KMS-11 (cell line): ENCODE data around the gene FANCI.

Source experiments
- H2AFZ ChIP-seq: fragments of 200-600 bp; sonication (generic); 2 replicates; pipeline ENCODE4 v1.6.1; 2016; ENCODE audit warnings: antibody characterized with exemption, mixed run types, low read depth
- H3K27ac ChIP-seq: fragments of 200-600 bp; sonication (generic); 2 replicates; pipeline ENCODE4 v1.6.1; 2016; ENCODE audit warnings: mild to moderate bottlenecking, mixed run types
- H3K27me3 ChIP-seq: fragments of 200-600 bp; sonication (generic); 2 replicates; pipeline ENCODE4 v1.6.1; 2017; ENCODE audit warnings: mild to moderate bottlenecking, low read depth, mixed run types, moderate library complexity; ENCODE audit not compliant: insufficient read depth
- H3K36me3 ChIP-seq: fragments of 200-600 bp; sonication (generic); 2 replicates; pipeline ENCODE4 v1.6.1; 2017; ENCODE audit warnings: mild to moderate bottlenecking, mixed run types; ENCODE audit not compliant: insufficient read depth
- H3K4me1 ChIP-seq: fragments of 200-600 bp; sonication (generic); 2 replicates; pipeline ENCODE4 v1.6.1; 2016; ENCODE audit warnings: mild to moderate bottlenecking, low read depth, mixed run types; ENCODE audit not compliant: poor library complexity, severe bottlenecking
- H3K4me2 ChIP-seq: fragments of 200-600 bp; sonication (generic); 2 replicates; pipeline ENCODE4 v1.7.0; 2016; ENCODE audit warnings: mild to moderate bottlenecking, mixed run types
- H3K4me3 ChIP-seq: fragments of 200-600 bp; sonication (generic); IDR thresholded peaks from 2 replicates; pipeline ENCODE4 v1.6.1; 2017; ENCODE audit warnings: low read depth, low read length, mixed read lengths; ENCODE audit not compliant: insufficient read depth
- H3K79me2 ChIP-seq: fragments of 200-600 bp; sonication (generic); 2 replicates; pipeline ENCODE4 v1.6.1; 2016; ENCODE audit warnings: low read depth, mixed run types; ENCODE audit not compliant: insufficient read depth
- H3K9ac ChIP-seq: fragments of 200-600 bp; sonication (generic); 2 replicates; pipeline ENCODE4 v1.6.1; 2016; ENCODE audit warnings: mild to moderate bottlenecking, mixed run types
- H4K20me1 ChIP-seq: fragments of 200-600 bp; sonication (generic); 2 replicates; pipeline ENCODE4 v1.6.1; 2016; ENCODE audit warnings: mild to moderate bottlenecking, mixed run types; ENCODE audit not compliant: insufficient read depth
- TF ChIP-seq, protein P1 (sequence below): fragments of 200-600 bp; sonication (generic); conservative IDR thresholded peaks from 2 replicates; pipeline ENCODE4 v1.6.1; 2017; ENCODE audit warnings: low read depth, mild to moderate bottlenecking, antibody characterized with exemption, low read length, moderate library complexity, mixed read lengths

Gene FANCI

DNA sequence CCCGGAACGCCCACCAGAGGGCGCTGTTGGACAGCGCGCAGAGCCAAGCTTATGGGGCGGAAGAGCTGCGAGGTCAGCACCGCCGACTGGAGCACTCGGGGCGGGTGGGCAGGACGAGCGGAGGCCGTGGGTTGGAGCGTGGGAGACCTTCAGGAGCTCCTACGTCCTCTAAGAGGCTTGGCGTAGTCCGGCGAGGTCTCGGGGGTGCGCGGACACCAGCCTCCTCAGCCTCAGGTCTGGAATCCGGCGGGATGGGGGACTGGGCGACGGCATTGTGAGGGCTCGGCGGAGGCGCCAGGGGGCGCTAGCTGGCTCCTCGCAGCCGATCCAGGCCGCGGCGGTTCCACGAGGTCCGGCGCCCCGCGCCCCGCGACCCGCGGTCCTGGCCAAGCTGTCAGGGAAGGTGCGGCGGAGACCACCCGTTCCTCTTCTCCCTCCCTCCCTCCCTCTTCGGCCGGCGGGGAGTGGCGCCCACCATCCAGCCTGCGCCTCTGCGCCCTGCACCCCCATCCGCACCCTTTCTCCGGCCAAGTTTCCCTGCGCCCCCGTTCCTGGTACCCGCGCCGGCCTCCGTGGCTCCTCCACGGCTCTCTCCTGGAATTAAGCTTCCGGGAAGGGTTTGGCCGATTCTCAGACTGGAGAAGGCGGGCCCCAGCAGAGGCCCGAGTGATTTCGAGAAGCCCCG, 115.1 kb downstream of the FANCI start:
- TF ChIP-seq, protein P1, sequence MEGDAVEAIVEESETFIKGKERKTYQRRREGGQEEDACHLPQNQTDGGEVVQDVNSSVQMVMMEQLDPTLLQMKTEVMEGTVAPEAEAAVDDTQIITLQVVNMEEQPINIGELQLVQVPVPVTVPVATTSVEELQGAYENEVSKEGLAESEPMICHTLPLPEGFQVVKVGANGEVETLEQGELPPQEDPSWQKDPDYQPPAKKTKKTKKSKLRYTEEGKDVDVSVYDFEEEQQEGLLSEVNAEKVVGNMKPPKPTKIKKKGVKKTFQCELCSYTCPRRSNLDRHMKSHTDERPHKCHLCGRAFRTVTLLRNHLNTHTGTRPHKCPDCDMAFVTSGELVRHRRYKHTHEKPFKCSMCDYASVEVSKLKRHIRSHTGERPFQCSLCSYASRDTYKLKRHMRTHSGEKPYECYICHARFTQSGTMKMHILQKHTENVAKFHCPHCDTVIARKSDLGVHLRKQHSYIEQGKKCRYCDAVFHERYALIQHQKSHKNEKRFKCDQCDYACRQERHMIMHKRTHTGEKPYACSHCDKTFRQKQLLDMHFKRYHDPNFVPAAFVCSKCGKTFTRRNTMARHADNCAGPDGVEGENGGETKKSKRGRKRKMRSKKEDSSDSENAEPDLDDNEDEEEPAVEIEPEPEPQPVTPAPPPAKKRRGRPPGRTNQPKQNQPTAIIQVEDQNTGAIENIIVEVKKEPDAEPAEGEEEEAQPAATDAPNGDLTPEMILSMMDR: peak; percentile 97
- no peak overlapping the region for H3K27ac ChIP-seq
- no peak overlapping the region for H3K4me3 ChIP-seq
- peaks cover 5% of the 10 kb centered on the region for H3K4me1 ChIP-seq
- H3K27me3 ChIP-seq: peaks cover 72% of the 10 kb centered on the region
- no peaks in the 10 kb centered on the region for H4K20me1 ChIP-seq
- H3K36me3 ChIP-seq: no peaks in the 10 kb centered on the region
- peak overlapping the region; percentile 30; the same call in 1 of the 2 replicates for H3K4me2 ChIP-seq
- no peaks in the 10 kb centered on the region for H3K79me2 ChIP-seq
- H3K9ac ChIP-seq: no peak overlapping the region
- H2AFZ ChIP-seq: peak overlapping the region; percentile 83

DNA sequence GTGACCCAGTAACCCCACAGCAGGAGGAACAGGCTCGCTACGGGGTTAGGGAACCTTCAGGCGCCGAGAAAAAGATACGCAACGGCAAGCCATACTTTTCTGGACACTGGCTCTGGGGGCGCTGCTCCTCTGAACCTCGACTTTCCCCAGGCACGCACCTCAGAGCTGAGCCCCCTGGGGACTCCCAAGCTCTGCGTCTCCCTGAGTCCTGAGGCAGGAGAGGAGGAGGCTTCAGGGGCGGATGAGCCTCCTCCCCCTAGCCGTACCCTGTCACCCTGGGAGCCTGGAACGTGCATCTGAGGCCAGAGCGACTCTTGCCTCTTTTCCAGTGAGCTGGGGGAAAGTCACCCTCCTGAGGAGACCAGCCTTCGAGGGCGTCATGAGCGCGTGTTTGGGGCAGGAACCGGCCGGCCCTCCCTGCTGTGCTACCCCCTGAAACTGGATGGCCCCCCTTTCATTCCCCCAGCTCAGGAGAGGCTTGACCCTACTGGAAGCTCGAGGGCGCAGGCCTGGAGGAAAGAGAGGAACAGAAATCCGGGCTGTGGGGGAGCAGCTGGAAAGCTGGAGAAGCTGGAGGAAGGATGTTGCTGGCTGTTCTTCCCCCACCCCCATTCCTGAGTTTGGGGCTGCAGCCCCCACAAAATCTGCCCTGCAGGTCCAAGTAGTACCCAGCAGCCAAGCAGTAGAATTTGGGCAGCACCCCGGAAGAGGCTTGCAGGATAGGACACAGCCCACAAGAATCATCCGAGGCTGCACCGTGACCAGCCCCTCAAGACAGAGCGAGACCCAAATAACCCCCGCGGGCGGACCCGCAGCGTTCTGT, 115.9 kb downstream of the FANCI start:
- Histone ChIP-seq H3K36me3 (no peaks in the 10 kb centered on the region), H4K20me1 (no peaks in the 10 kb centered on the region), H2AFZ (no peak overlapping the region), H3K27me3 (peaks cover 79% of the 10 kb centered on the region), H3K4me3 (no peak overlapping the region), H3K79me2 (no peaks in the 10 kb centered on the region), H3K4me1 (peaks cover 5% of the 10 kb centered on the region), H3K9ac (no peak overlapping the region), H3K27ac (no peak overlapping the region), H3K4me2 (no peak overlapping the region)
- TF ChIP-seq, protein P1: no peak

DNA sequence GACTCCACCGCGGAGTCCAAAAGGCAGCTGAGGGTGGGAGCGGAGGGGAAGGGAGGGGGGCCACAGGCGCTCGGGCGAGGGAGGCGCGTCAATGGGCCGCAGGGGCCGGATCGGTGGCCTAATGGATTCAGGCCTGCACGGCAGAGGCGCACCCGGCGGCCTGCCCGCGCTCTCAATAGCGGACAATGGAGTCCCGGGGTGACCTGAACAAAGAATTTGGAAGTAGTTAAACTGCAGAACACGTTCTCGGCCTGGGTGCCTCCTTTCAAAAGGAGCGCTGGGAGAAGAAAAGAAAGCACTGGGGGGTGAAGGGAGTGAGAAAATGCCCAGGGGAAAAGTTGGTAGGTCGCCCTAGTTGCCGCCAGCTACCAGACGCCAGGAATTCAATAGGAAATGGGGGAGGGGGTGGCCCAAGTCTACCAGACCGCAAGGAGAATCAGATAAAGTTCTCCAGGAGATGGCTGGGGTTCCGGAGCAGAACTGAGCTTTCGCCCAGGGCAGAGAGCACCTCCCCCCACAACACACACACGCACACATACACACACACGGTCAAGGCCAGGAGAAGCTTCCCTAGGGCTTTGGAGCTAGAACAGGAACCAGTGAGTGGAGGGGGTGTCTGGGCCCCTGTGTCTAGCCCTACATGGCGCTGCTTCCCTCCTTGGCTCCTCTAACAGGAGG, 116.7 kb downstream of the FANCI start:
- H4K20me1 ChIP-seq: no peaks in the 10 kb centered on the region
- no peak overlapping the region for H3K9ac ChIP-seq
- no peak overlapping the region for H3K4me3 ChIP-seq
- H3K79me2 ChIP-seq: no peaks in the 10 kb centered on the region
- H3K36me3 ChIP-seq: no peaks in the 10 kb centered on the region
- H3K4me2 ChIP-seq: no peak overlapping the region
- H2AFZ ChIP-seq: no peak overlapping the region
- peaks cover 84% of the 10 kb centered on the region for H3K27me3 ChIP-seq
- H3K4me1 ChIP-seq: peaks cover 5% of the 10 kb centered on the region
- no peak overlapping the region for H3K27ac ChIP-seq
- TF ChIP-seq, protein P1: no peak

DNA sequence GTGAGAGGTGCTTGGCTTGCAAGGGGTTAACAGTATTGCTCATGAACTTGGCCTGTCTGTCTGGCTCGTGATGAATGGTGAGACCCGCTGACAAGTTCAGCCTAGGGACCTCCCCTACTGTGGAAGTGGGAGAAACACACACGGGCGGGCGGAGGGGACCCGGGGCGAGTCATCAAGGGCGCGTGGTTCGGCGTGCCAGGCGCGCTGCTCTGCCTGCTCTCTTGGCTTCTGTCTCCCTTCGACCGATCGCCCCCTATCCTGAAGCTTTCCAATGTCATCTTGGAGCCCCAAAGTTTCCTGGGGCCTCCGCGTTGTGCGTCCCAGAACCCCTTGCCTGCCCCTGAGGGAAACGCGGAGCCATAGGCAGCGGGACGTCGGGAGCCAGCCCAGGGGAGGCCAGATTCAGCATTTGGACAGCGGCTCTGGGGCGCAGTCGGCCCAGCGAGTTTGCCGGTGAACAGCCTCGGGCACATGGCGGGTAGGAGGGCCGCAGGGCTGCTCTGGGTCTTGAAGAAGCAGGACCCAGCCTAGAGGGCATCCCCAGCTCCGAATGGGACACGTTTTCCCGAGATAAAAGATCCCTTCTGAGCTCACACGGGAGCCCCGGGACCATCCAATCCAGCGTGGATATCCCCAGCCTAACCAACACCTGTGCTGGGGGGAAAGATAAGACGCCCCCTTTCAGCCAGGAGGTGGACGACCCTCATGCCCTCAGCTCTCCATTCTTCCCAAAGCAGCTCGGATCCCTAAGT, 117.8 kb downstream of the FANCI start:
- Histone ChIP-seq H2AFZ (no peak overlapping the region), H3K4me2 (peak overlapping the region; percentile 15; the same call in 1 of the 2 replicates), H3K36me3 (no peaks in the 10 kb centered on the region), H3K4me3 (no peak overlapping the region), H3K27me3 (peaks cover 90% of the 10 kb centered on the region), H3K9ac (no peak overlapping the region), H3K79me2 (no peaks in the 10 kb centered on the region), H3K27ac (no peak overlapping the region), H4K20me1 (no peaks in the 10 kb centered on the region), H3K4me1 (peaks cover 5% of the 10 kb centered on the region)
- TF ChIP-seq, protein P1: no peak
